Thymus (tissue), 11 donors: Measurements from ENCODE around the gene STK4. TPM values are rescaled to one million over a fixed set of nuclear protein-coding genes. Genes with fewer than 3 reads are reported as not detected.

ENCODE experiments used
- DNase-seq, 9 donors: peaks; one replicate each; pipeline ENCODE4 v3.0.0-alpha.2; 2013; ENCODE audit warnings: low spot score in 9 of 9, low read depth in 6 of 9, missing footprints in 1 of 9
- H3K27ac ChIP-seq, 2 donors: one replicate each; pipeline ENCODE4 v1.5.1; 2013; ENCODE audit warnings: control low read depth in 1 of 2, low read depth in 1 of 2, low read length in 1 of 2, mild to moderate bottlenecking in 1 of 2, moderate library complexity in 1 of 2
- H3K27me3 ChIP-seq, 2 donors: one replicate each; pipeline ENCODE4 v1.5.1; 2013; ENCODE audit warnings: low read length in 1 of 2; ENCODE audit not compliant: control insufficient read depth in 2 of 2, insufficient read depth in 1 of 2
- H3K36me3 ChIP-seq, 2 donors: one replicate each; pipeline ENCODE4 v1.5.1; 2013; ENCODE audit warnings: low read length in 1 of 2, mild to moderate bottlenecking in 1 of 2, moderate library complexity in 1 of 2; ENCODE audit not compliant: control insufficient read depth in 2 of 2, insufficient read depth in 2 of 2
- H3K4me1 ChIP-seq, 2 donors: one replicate each; pipeline ENCODE4 v1.5.1; 2013; ENCODE audit warnings: low read length in 2 of 2; ENCODE audit not compliant: control insufficient read depth in 2 of 2, insufficient read depth in 2 of 2
- H3K4me3 ChIP-seq, 2 donors: one replicate each; pipeline ENCODE4 v1.5.1; 2013; ENCODE audit warnings: low read length in 2 of 2, control low read depth in 1 of 2, mild to moderate bottlenecking in 1 of 2
- H3K9me3 ChIP-seq, 2 donors: one replicate each; pipeline ENCODE4 v1.5.1; 2013; ENCODE audit warnings: low read length in 1 of 2, mild to moderate bottlenecking in 1 of 2; ENCODE audit not compliant: control insufficient read depth in 2 of 2, insufficient read depth in 1 of 2
- WGBS: extraction: QIAGEN DNeasy Blood & Tissue Kit; methylation state at CpG from one replicate; pipeline ENCODE4 v1.1.7; 2013; 5-methylcytosine and 5-hydroxymethylcytosine counted together
- polyA plus RNA-seq: library from polyadenylated mRNA; stranded (reverse); fragments of 200-250 nt; gene quantifications from one replicate; pipeline ENCODE4 v1.2.3, GENCODE V29; 2013
- total RNA-seq: library from RNA; stranded (reverse); fragments of 120-200 nt; gene quantifications from one replicate; pipeline ENCODE4 v1.2.4, GENCODE V29; 2013
- donor health status: healthy.

STK4 gene
- total and polyA plus RNA-seq, 2 donors = 35.0 to 45.5 TPM

DNA sequence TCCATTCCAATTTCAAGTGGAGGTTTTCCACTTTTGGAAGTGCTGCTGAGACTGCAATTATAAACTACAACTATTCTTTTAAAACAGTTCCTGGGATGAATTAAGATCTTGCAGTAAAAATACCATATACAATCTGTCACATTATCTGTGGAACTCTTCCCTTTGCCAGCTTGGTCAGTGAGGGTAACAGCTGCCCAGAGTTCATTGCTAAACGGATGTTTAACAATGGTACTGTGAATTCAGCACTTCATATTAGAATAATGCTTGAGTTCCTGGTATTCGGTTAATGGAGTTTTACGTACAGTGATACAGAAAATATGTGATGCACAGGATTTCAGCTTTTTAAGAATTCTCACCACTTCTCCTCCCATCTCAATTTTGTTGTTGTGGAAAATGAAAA is 83.1 kb downstream of the STK4 start:
- 96% methylated on average over 3 of the region's 3 CpGs for WGBS
- no peak for DNase-seq
- Histone ChIP-seq H3K9me3 (no peaks in the 10 kb centered on the region), H3K27me3 (no peaks in the 10 kb centered on the region), H3K4me3 (no peak overlapping the region), H3K4me1 (peaks cover 5 to 6% of the 10 kb centered on the region in 2 donors), H3K36me3 (peaks cover 7 to 17% of the 10 kb centered on the region in 2 donors), H3K27ac (no peak overlapping the region)

DNA sequence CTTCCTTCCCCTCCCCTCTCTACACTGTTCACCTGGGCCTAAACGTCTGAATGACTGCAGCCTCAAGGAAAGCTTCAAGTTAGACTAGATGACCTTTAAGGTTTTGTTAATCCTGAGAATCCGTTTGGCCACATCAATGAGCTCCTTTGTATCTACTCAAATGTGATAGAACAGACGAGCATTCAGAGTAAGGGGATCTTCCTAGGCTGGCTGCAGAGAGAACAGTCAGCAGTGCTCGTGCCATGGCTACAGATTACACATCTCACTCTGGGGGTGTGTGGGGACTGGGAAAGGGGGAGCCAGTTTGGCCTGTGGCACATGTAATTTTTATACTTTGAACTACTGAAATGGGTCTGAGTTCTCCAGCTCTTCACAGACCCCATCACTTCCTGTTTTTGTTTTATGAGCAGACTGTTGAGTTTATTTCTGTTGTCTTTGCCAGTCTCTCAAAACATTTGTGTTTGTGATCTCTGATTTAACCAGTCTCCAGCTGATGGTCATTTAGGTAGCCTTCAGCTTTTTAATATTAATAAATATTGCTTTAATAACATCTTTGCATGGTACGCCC is 83.7 kb downstream of the STK4 start:
- WGBS = 57% methylated on average over 5 of the region's 5 CpGs
- H3K27ac ChIP-seq = peak overlapping the region; percentile 7 to 64

DNA sequence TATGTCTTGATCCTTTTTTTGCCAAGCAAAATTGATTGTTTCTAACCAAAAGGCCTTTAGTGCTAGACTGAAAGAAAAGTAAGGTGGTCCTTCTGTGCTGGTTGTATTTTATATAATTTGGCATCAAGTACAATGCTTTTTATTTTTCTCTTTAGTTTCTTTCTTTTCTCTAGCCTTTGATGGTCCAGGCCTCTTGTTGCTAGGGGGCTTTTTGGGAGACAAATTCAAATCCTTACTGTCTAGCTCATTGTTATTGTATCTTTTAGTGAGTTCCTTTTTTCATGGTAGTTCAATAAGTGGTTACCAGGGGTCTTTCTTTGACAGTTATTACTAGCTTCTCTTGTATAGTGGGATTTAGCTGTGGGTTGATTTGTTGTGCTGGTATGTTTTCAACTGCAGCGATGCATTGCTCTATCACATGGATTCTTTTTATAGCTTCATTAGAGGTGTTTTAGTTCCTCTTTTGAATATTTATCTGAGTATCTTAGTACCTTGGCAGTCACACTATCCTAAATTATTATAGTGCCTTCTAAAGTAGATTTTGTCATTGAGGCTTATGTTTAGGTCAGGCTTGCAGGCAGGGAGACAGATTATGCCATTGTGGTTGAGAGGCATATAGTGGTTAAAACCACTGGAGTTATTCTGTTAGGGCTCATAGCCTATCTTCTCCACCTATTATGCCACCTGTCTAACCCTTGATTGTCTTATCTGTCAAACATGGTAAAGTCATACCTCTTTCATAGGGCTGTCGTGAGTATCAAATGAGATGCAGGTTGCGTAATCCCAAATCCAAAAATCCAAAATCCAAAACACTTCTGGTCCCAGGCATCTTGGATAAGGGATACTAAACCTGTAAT is 85.1 kb downstream of the STK4 start:
- Histone ChIP-seq H3K36me3 (peaks cover 12 to 13% of the 10 kb centered on the region in 2 donors), H3K4me3 (no peak overlapping the region), H3K9me3 (no peaks in the 10 kb centered on the region), H3K27ac (peak overlapping the region in 1 of 2 donors; percentile 34), H3K4me1 (peaks cover 5 to 6% of the 10 kb centered on the region in 2 donors), H3K27me3 (no peaks in the 10 kb centered on the region)
- 48% methylated on average over 3 of the region's 3 CpGs for WGBS
- peak in 1 of 9 donors; percentile 22 for DNase-seq

More for the DNA sequence above, 83.7 kb downstream of the STK4 start:
- peaks cover 5 to 6% of the 10 kb centered on the region in 2 donors for H3K4me1 ChIP-seq
- DNase-seq = peak in 2 of 9 donors; percentile 18 to 28
- no peaks in the 10 kb centered on the region for H3K27me3 ChIP-seq
- H3K36me3 ChIP-seq = peaks cover 11 to 16% of the 10 kb centered on the region in 2 donors
- H3K9me3 ChIP-seq = no peaks in the 10 kb centered on the region
- H3K4me3 ChIP-seq = no peak overlapping the region

DNA sequence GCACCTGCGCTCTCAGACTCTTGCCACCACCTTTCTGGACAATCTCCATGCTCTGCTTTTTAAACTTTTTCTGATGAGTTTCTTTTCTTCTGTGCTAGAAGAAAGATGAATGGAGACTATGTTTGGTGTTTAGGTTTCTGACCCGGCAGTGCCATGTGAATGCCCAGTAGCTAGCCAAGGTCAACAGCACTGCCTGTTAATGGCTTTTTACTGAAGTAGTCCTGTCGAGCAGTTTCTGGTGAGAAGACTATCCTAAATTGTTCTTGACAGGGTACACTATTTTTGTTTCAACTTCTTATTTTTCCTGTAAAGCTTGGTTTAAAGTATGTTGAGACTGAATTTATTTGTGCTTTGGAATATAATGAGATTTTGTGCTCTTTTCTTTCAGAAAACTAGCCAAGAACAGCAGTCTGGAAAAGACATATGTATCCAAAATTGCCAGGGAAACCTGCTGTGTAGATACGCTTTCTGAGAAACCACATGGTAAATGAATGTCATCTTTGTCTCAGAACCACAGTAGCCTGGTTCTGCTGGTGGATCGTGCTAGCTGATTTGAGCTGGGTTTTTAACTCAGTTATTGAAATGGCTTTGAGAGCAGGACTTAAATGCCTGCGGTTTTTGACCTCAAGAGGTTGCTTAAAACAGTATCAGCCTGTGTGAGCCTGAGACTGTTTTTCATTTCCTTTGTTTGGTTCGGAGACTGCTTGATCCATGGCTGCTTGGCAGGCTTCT is 86.6 kb downstream of the STK4 start:
- H3K27me3 ChIP-seq = no peaks in the 10 kb centered on the region
- H3K4me3 ChIP-seq = no peak overlapping the region
- no peaks in the 10 kb centered on the region for H3K9me3 ChIP-seq
- peaks cover 5 to 6% of the 10 kb centered on the region in 2 donors for H3K4me1 ChIP-seq
- peak in 1 of 9 donors; percentile 27 for DNase-seq
- peak overlapping the region in 1 of 2 donors; percentile 42 for H3K27ac ChIP-seq
- WGBS = 82% methylated on average over 7 of the region's 7 CpGs
- peaks cover 17 to 19% of the 10 kb centered on the region in 2 donors for H3K36me3 ChIP-seq

DNA sequence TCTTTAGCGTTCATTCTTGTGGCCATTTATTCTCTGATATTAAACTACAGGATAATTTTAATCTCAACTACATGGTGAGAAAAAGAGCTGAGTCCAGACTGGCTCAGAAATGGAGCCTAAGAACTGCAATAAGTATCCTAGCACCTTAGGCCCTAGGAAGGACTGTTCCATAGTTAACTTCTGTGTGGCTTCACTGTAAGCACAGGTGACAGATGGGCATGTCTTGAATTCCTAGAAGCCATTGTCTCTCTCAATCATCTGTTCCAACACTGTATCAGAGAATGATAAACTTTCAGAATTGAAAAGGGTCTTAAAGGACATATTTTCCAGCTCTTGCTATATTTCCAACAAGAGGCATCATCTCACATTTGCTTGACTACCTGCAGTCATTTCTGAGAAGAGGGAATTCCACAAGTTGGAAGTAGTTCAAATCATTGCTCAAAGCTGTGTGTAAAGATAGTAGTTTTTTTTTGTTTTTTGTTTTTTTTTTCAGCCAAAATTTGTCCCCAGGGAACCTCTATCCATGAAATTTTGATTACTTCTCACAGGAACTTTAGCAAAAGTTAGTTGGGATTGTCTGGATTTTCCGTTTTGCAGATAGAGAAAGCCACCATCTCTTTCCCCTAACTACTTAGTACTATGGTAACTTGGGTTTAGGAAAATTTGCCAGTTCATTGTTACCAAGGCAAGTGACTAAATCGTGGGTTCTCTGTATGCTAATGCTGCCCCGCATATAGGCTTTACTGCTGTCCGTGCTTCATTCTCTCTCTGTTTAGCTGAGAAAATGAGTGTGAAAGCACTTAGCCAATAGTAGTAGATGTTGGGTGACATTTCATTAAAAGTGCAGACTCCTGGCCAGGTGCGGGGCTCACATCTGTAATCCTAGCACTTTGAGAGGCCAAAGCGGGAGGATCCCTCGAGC is 87.4 kb downstream of the STK4 start:
- Histone ChIP-seq H3K27me3 (no peaks in the 10 kb centered on the region), H3K27ac (peak overlapping the region in 1 of 2 donors; percentile 42), H3K9me3 (no peaks in the 10 kb centered on the region), H3K36me3 (peaks cover 16 to 19% of the 10 kb centered on the region in 2 donors), H3K4me1 (peaks cover 5 to 6% of the 10 kb centered on the region in 2 donors), H3K4me3 (no peak overlapping the region)
- DNase-seq = no peak
- 93% methylated on average over 8 of the region's 8 CpGs for WGBS

DNA sequence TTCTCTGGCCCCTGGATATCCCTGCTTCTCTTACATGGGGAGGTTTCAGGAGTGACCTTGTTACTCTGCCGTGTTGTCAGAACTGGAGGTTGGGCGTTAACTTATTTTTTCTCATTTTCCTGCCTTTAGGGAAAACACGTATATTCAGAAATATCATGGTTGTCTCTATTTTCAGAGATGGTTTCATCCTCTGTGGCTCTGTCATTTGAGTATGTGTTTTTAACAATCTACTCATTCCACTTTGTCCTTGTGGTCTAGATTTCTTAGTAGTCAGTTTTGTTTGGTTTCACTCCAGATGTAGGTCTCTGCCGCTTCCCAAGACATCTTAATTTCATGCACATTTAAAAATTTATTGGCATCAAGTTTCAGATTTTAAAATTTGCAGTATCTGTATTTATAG is 88.7 kb downstream of the STK4 start:
- peaks cover under 1 to 2% of the 10 kb centered on the region in 2 donors for H3K4me1 ChIP-seq
- no peaks in the 10 kb centered on the region for H3K27me3 ChIP-seq
- 98% methylated on average over 4 of the region's 4 CpGs for WGBS
- H3K4me3 ChIP-seq = no peak overlapping the region
- H3K9me3 ChIP-seq = no peaks in the 10 kb centered on the region
- H3K36me3 ChIP-seq = peaks cover 16 to 22% of the 10 kb centered on the region in 2 donors
- no peak overlapping the region for H3K27ac ChIP-seq
- no peak for DNase-seq

DNA sequence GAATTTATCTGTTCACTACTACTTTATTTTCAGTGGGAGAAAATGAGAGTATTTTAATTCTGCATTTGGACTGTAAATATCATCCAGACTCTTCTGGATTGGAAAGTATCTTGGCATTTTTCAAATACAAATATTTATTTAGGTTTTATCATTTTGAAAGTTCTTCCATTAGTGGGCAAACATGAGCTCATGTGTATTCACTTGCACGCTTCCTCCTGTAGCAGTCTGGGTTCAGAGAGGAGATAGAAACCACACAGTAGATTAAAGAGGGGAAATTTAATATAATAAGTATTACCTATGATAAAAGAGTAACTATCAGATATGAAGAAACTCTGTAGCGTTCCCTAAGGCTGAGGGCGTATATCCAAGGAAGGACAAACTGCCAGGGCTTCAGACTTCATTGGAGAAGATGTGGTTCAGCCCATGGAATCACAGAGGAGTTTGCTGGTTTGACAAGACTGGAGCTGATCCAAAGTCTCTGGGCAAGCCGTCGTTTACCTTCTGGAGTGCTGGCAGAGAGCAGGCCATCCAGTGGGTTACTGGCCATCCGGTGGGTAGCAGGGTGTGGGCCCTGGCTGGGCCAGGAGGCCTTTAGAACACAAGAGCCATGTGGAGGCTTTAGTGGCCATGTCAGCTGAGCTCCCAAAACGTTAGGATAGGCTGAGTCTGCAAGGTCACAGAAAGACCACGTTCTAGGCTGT is 90.3 kb downstream of the STK4 start:
- Histone ChIP-seq H3K9me3 (no peaks in the 10 kb centered on the region), H3K4me3 (no peak overlapping the region), H3K27me3 (no peaks in the 10 kb centered on the region), H3K36me3 (peaks cover 21 to 24% of the 10 kb centered on the region in 2 donors), H3K27ac (no peak overlapping the region), H3K4me1 (no peaks in the 10 kb centered on the region)
- DNase-seq = no peak
- 93% methylated on average over 8 of the region's 8 CpGs for WGBS
